RWPE2 (cell line): ENCODE measurements around the gene TXNIP.
A peak's percentile ranks its signal among the peaks of the same experiment; 100 is the strongest.

Experiments
- ATAC-seq: fragments of 200-7000 bp; cut with Tn5 transposase; 3 replicates; pipeline ENCODE4 v1.9.1; 2021; ENCODE audit warnings: low read depth
- DNase-seq: peaks from one replicate; pipeline ENCODE4 v3.0.0-alpha.2; 2020; ENCODE audit warnings: low spot score
- H3K27ac ChIP-seq: fragments of 450-650 bp; 2 replicates; pipeline ENCODE4 v1.5.1; 2017; ENCODE audit warnings: mild to moderate bottlenecking; ENCODE audit not compliant: poor library complexity, severe bottlenecking
- H3K27me3 ChIP-seq: fragments of 250-450 bp; sonication (Bioruptor Pico); 2 replicates; pipeline ENCODE4 v1.5.1; 2021; ENCODE audit warnings: mild to moderate bottlenecking, moderate library complexity; ENCODE audit not compliant: insufficient read depth, poor library complexity, severe bottlenecking
- H3K36me3 ChIP-seq: fragments of 250-450 bp; sonication (Bioruptor Pico); 2 replicates; pipeline ENCODE4 v1.5.1; 2020; ENCODE audit warnings: low read depth, mild to moderate bottlenecking, moderate library complexity
- H3K4me1 ChIP-seq: fragments of 250-450 bp; sonication (Bioruptor Pico); 2 replicates; pipeline ENCODE4 v1.5.1; 2021; ENCODE audit warnings: mild to moderate bottlenecking, moderate library complexity; ENCODE audit not compliant: insufficient read depth, poor library complexity, severe bottlenecking
- H3K4me3 ChIP-seq: fragments of 250-450 bp; sonication (Bioruptor Pico); 2 replicates; pipeline ENCODE4 v1.5.1; 2021; ENCODE audit warnings: mild to moderate bottlenecking, moderate library complexity; ENCODE audit not compliant: severe bottlenecking
- H3K9me3 ChIP-seq: fragments of 250-450 bp; sonication (Bioruptor Pico); 2 replicates; pipeline ENCODE4 v1.5.1; 2021; ENCODE audit warnings: mild to moderate bottlenecking, moderate library complexity; ENCODE audit not compliant: severe bottlenecking
- TF ChIP-seq, protein P1 (sequence below): fragments of 450-650 bp; IDR thresholded peaks from one replicate; pipeline ENCODE4 v1.5.1; 2017; ENCODE audit warnings: mild to moderate bottlenecking, moderate library complexity; ENCODE audit not compliant: poor library complexity, severe bottlenecking

Gene TXNIP

DNA sequence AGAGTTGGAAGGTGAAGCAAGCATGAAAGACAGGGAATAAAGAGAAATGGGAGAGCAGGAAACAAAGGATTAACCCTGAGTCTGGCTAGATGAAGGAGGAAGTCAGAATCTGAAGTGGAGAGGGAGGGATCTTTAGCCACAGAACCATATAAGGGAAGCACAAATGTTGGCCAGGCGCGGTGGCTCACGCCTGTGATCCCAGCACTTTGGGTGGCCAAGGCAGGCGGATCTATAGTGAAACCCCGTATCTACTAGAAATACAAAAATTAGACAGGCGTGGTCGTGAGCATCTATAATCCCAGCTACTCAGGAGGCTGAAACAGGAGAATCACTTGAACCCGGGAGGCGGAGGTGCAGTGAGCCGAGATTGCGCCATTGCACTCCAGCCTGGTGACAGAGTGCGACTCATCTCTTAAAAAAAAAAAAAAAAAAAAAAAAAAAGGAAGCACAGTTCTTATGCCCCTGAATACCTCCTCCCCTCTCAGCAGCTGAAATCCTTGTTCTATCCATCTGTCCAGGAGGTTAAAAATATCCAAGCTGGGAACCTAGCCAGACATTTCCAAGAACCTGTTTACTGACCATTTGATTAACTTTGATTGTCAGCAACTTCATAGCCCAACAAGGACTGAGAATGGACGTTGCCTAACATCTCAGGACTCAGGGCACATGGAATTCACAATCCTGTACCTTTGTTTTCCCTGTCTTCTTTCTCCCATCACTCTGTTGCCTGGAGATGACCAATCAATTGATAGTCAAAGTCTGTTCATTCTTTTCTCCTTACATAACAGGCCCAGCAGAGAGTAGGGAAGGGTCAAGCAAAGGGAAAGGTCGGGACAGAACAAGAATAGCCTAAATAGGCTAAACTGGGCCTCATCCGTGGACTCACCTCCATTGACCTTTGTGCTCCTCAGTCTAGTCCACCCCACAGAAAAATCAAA, 10.6 kb downstream of the TXNIP start:
- H3K27ac ChIP-seq, result peak overlapping the region; percentile 56
- TF ChIP-seq, protein P1, sequence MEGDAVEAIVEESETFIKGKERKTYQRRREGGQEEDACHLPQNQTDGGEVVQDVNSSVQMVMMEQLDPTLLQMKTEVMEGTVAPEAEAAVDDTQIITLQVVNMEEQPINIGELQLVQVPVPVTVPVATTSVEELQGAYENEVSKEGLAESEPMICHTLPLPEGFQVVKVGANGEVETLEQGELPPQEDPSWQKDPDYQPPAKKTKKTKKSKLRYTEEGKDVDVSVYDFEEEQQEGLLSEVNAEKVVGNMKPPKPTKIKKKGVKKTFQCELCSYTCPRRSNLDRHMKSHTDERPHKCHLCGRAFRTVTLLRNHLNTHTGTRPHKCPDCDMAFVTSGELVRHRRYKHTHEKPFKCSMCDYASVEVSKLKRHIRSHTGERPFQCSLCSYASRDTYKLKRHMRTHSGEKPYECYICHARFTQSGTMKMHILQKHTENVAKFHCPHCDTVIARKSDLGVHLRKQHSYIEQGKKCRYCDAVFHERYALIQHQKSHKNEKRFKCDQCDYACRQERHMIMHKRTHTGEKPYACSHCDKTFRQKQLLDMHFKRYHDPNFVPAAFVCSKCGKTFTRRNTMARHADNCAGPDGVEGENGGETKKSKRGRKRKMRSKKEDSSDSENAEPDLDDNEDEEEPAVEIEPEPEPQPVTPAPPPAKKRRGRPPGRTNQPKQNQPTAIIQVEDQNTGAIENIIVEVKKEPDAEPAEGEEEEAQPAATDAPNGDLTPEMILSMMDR, result no peak
- peaks cover 14% of the 10 kb centered on the region for H3K4me1 ChIP-seq
- no peaks in the 10 kb centered on the region for H3K36me3 ChIP-seq
- no peak overlapping the region for H3K4me3 ChIP-seq
- no peaks in the 10 kb centered on the region for H3K27me3 ChIP-seq
- H3K9me3 ChIP-seq, result no peaks in the 10 kb centered on the region
- no peak for DNase-seq
- ATAC-seq, result peak; percentile 48

DNA sequence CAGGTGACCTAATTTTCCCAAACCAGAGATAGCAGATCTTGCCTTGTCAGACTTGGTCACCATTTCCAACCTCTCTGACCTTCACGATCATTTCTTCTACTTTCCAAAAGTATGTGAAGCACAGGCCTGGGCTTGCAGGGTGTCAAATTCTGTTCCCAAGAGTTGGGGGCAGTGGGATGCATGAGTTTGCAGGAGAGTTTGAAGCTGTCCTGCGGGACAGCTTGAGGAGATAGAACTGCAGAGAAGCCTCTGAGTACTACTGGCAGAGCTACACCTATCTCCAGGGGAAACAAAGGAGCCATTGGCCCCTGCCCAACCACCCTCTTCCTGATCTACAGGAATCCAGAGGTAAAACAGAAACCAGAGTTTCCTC, 11.3 kb downstream of the TXNIP start:
- no peaks in the 10 kb centered on the region for H3K36me3 ChIP-seq
- DNase-seq (no peak), ATAC-seq (no peak; the same call in 1 of the 3 replicates)
- peak overlapping the region; percentile 56 for H3K27ac ChIP-seq
- H3K27me3 ChIP-seq, result no peaks in the 10 kb centered on the region
- TF ChIP-seq, protein P1, result no peak
- H3K4me1 ChIP-seq, result peaks cover 14% of the 10 kb centered on the region
- no peaks in the 10 kb centered on the region for H3K9me3 ChIP-seq
- no peak overlapping the region for H3K4me3 ChIP-seq

DNA sequence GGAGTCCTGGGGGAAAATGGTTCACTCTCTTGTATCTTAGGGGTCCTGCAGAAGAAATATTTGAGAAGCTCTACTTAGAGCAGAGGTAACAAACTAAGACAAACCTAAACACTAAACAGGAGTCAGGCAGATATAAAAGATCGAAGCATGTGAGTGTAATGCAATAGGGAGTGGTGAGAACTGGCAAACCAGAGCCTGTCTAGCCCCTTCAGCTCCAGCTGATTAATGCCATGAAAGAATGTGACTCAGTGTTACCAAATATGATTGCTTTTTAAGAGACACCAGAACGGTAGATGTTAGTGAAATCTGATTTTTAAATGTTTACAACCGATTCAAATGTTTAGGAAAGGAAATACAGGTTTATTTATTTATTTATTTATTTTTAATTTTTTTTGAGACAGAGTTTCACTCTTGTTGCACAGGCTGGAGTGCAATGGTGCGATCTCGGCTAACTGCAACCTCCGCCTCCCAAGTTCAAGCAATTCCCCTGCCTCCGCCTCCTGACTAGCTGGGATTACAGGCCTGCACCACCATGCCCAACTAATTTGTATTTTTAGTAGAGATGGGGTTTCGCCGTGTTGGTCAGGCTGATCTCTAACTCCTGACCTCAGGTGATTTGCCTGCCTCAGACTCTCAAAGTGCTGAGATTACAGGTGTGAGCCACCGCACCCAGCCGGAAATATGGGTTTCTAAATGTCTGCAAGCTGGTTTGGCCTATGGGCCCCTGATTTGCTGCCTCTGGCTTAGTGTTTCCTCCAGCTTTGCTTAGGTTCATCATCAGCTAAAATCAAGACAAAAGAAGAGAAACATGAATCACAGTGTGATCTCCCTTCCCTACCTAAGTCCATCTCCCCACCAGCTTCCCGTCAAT, 12.2 kb downstream of the TXNIP start:
- Histone ChIP-seq H3K27ac (peak overlapping the region; percentile 56), H3K4me1 (peaks cover 21% of the 10 kb centered on the region), H3K36me3 (no peaks in the 10 kb centered on the region), H3K4me3 (no peak overlapping the region), H3K9me3 (no peaks in the 10 kb centered on the region), H3K27me3 (no peaks in the 10 kb centered on the region)
- TF ChIP-seq, protein P1, result no peak
- ATAC-seq (no peak), DNase-seq (no peak)

DNA sequence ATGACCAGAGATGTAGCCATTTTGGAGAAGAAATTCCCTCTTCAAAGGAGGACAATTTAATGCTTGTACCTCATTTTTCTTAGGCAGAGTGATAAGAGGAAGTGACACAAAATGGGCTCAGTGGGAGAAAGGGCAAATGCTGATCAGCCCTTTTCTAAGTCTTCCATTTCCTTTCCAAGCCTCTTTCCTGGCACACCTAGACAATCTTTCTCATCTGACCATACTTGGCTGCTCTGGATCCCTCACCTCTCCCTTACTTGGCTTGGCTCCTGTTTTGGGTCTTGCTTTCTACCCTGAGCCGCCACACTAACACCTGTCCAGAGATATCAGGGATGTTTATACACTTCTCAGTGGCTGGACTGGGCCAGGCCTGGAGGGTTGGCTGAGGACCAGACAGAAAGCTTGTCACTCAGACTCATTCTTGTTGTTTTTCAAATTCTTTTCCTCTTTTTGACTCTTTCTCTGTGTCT, 13.1 kb downstream of the TXNIP start:
- Histone ChIP-seq H3K4me3 (no peak overlapping the region), H3K4me1 (peaks cover 31% of the 10 kb centered on the region), H3K36me3 (no peaks in the 10 kb centered on the region; the same call in 1 of the 2 replicates), H3K27ac (no peak overlapping the region), H3K27me3 (no peaks in the 10 kb centered on the region), H3K9me3 (no peaks in the 10 kb centered on the region)
- DNase-seq (no peak), ATAC-seq (no peak)
- TF ChIP-seq, protein P1, result no peak
